GM10266 (cell line): Measurements from ENCODE around the gene KRT14.

ENCODE experiments used
- DNase-seq: peaks from one replicate; pipeline ENCODE4 v3.0.0; 2012; ENCODE audit errors: extremely low spot score
- TF ChIP-seq, protein P1 (sequence below): IDR thresholded peaks from 2 replicates; pipeline ENCODE4 v1.5.1; 2012; ENCODE audit warnings: mild to moderate bottlenecking, low read depth; ENCODE audit not compliant: control insufficient read depth, insufficient read depth; ENCODE audit errors: missing control alignments

The KRT14 gene

GRCh38 chr17:41553987-41554680 is 32.6 kb downstream of the KRT14 start:
- TF ChIP-seq, protein P1, sequence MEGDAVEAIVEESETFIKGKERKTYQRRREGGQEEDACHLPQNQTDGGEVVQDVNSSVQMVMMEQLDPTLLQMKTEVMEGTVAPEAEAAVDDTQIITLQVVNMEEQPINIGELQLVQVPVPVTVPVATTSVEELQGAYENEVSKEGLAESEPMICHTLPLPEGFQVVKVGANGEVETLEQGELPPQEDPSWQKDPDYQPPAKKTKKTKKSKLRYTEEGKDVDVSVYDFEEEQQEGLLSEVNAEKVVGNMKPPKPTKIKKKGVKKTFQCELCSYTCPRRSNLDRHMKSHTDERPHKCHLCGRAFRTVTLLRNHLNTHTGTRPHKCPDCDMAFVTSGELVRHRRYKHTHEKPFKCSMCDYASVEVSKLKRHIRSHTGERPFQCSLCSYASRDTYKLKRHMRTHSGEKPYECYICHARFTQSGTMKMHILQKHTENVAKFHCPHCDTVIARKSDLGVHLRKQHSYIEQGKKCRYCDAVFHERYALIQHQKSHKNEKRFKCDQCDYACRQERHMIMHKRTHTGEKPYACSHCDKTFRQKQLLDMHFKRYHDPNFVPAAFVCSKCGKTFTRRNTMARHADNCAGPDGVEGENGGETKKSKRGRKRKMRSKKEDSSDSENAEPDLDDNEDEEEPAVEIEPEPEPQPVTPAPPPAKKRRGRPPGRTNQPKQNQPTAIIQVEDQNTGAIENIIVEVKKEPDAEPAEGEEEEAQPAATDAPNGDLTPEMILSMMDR, result no peak
- DNase-seq, result no peak

- no peak for DNase-seq
- TF ChIP-seq, protein P1, result no peak
Measured at GRCh38 chr17:41553176-41553575, 33.5 kb downstream of the KRT14 start.

GRCh38 chr17:41552455-41552854 is 34.2 kb downstream of the KRT14 start:
- TF ChIP-seq, protein P1, result no peak
- no peak for DNase-seq

DNA sequence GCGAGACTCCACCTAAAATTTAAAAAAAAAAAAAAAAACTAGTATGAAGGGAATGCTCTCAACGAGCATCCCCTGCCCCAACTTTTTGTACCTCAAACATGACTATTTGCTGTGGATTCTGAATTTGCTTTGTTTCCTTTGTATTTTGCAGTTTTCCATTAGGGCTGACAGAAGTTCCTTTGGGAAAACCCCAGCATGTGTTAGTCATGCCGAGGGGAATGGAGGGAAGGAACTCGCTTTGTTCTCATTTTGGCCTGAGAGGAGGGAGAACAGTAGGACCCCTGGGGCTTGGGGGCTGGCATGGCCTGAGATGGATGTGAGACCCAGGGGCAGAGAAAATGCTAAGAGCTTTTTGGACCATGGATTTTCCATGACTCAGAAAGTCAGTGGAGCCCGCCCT is 35.3 kb downstream of the KRT14 start:
- no peak for DNase-seq
- TF ChIP-seq, protein P1, result no peak

DNA sequence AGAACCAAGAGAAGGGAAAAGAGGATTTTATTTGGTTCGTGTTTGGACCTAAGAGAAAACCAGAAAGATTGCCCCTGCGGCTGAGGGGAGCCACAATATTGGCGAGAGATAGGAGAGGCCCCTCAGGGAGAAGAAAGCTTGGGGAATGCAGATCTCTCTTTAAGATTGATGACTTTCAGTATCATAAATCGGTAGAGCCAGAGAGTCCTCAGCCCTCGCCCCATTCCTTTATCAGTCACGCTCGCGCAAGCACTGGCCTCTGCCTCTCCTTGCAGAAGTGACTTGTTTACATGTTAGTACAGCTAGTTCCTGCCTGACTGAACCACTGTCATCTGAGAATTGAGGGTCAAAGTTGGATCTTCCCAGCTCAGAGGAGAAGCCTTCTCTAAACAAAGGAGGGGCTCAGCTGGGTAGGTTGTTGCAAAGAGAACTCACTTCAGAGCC is 37.1 kb downstream of the KRT14 start:
- DNase-seq, result no peak
- TF ChIP-seq, protein P1, result peak; percentile 5

DNA sequence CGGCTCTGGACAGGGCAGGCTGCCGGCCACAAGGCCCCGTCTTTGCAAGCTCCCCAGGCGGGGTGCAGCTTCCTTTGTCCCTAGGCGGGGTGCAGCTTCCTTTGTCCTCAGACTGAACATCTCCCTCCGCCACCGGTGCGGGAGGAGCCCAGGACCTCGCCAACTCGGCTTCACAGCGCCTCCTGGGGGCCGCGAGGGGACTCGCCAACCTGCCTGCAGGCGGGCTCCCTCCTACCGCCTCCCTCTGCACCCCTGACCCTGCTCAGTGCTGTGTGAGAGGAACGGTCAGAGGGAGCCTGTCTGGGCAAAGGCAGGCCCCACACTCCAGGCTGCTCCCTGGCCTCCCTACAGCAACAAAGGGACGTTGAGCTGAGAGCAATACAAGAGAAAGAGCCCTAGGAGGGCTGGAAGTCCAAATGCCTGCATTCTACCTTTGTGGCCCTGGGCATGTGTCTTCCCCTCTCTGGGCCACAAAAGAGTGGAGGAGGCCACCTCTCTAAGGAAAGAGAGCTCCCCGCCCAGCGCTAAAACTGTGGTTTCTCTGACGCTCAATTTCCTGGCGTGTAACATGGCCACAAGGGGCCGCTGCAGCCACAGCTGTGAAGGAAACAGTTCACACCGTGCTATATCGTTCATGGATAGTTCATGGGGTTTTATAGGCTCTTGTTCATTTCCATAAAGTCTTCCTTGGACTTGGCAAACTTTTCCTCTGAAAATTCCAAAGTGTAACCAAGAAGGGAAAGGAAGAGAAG is 37.7 kb downstream of the KRT14 start:
- DNase-seq, result peak; percentile 78
- TF ChIP-seq, protein P1, result peak; percentile 95

GRCh38 chr17:41547921-41548843 is 38.5 kb downstream of the KRT14 start:
- no peak for DNase-seq
- TF ChIP-seq, protein P1, result no peak
